Measurements from ENCODE around the gene CFAP20DC. TPM values are rescaled to one million over a fixed set of nuclear protein-coding genes. Genes with fewer than 3 reads are reported as not detected.

The CFAP20DC gene
- total RNA-seq, 5 donors from 2014 or later (not counting 1 experiment from before 2014, with no cell fraction given) = 0.26 to 0.51 (median 0.28) TPM; not detected in 2

DNA sequence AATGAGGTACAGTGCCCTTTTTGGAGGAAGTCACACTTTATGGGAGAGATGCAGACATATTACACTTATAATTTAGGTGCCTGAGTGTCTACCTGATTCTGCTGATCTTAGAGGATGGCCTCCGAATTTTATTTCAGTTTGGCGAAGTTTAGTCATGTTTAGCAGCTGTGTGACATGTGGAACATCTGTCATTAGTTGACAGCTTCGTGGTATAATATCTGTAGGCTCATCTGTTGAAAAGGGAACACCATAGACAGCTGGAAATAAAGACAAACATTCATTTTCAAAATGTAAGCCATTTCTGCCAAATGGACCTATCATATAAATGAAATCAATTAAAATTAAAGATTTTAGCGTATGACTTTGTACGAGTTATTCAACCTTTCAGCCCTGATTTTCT lies 165.4 kb downstream of the CFAP20DC start:
- Histone ChIP-seq H3K27me3 (replicated peaks in 1 of 2; ENCODE audit: control insufficient read depth in 2 of 2, extremely low read depth in 1 of 2, insufficient read depth in 2 of 2, low read length in 1 of 2) (no peaks in the 10 kb centered on the region), H3K9me3 (no peaks in the 10 kb centered on the region), H3K27ac (ENCODE audit: low read length) (no peak overlapping the region), H3K36me3 (ENCODE audit: control insufficient read depth in 2 of 2, extremely low read depth in 1 of 2, insufficient read depth in 1 of 2, low read length in 1 of 2) (no peaks in the 10 kb centered on the region), H3K4me1 (ENCODE audit: control insufficient read depth in 1 of 2, extremely low read depth in 1 of 2, insufficient read depth in 2 of 2, low read length in 2 of 2) (no peaks in the 10 kb centered on the region), H3K4me3 (ENCODE audit: control insufficient read depth in 1 of 2, extremely low read depth in 1 of 2, low read length in 1 of 2) (no peak overlapping the region)
- no peak overlapping the region for H3K27ac Mint-ChIP-seq
- DNase-seq = no peak
- CTCF ChIA-PET = no interaction called here
- H3K4me1 Mint-ChIP-seq = no peaks in the 10 kb centered on the region
- POLR2A ChIA-PET = no interaction called here
- H3K4me3 Mint-ChIP-seq = no peak overlapping the region
- no CpG with 5 or more reads among the region's 5 CpGs for WGBS (ENCODE audit: insufficient coverage)
- H3K36me3 Mint-ChIP-seq = no peaks in the 10 kb centered on the region
- ATAC-seq (replicated peaks in 1 of 4) = no peak
- peaks cover 0 to 2% of the 10 kb centered on the region in 2 donors for H3K27me3 Mint-ChIP-seq
- no peaks in the 10 kb centered on the region for H3K9me3 Mint-ChIP-seq

DNA sequence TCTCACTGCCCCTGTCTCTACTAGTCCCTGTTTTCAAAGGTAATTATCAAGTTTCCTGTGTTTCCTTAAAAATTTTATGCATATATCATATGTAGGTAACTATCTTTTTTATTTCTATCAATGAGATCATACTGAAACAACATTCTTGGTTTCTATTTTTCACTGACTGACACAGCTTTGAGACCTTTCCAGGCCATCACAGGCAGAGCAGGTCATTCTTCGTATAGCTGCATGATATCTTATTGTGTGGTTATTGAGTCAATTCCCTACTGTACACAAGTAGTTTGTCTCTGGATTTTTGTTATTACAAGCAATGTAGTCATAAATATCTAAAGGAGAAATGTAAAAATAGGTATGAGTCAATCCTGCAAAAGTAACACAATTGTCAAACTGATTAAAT lies 169.6 kb downstream of the CFAP20DC start:
- CTCF ChIA-PET = no interaction called here

DNA sequence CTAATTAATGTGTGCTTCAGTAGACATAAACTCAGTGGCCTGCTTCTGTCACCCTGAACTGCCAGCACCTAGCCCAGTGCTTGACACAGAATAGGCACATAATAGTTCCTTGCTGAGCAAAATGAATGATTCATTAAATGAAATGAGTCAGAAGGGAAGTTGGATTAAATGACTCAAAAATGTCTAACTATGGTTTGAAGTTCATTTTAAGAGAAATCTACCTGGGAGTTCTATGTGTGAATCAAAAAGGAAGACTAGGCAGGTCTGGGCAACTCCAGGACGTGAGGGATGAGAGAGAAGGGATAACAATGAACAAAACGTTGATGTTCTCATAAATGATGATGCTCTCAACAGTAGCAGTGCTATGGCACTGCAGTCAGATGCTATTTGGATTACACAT lies 175.0 kb downstream of the CFAP20DC start:
- H3K36me3 Mint-ChIP-seq = no peaks in the 10 kb centered on the region
- H3K4me3 Mint-ChIP-seq = no peak overlapping the region
- CTCF ChIA-PET = no interaction called here
- no peaks in the 10 kb centered on the region for H3K36me3 ChIP-seq (ENCODE audit: control insufficient read depth in 2 of 2, extremely low read depth in 1 of 2, insufficient read depth in 1 of 2, low read length in 1 of 2)
- H3K4me1 Mint-ChIP-seq = peaks cover 0 to 5% (median 0%) of the 10 kb centered on the region in 3 donors
- no peaks in the 10 kb centered on the region for H3K4me1 ChIP-seq (ENCODE audit: control insufficient read depth in 1 of 2, extremely low read depth in 1 of 2, insufficient read depth in 2 of 2, low read length in 2 of 2)
- no peak overlapping the region for H3K4me3 ChIP-seq (ENCODE audit: control insufficient read depth in 1 of 2, extremely low read depth in 1 of 2, low read length in 1 of 2)
- H3K27ac ChIP-seq (ENCODE audit: low read length) = no peak overlapping the region
- DNase-seq (no peak), ATAC-seq (replicated peaks in 1 of 4) (no peak)
- no CpG with 5 or more reads among the region's 2 CpGs for WGBS (ENCODE audit: insufficient coverage)
- POLR2A ChIA-PET = no interaction called here
- no peaks in the 10 kb centered on the region for H3K9me3 ChIP-seq
- peaks cover 3 to 23% of the 10 kb centered on the region in 2 donors for H3K27me3 Mint-ChIP-seq
- H3K27ac Mint-ChIP-seq = no peak overlapping the region
- no peaks in the 10 kb centered on the region for H3K9me3 Mint-ChIP-seq
- H3K27me3 ChIP-seq (replicated peaks in 1 of 2; ENCODE audit: control insufficient read depth in 2 of 2, extremely low read depth in 1 of 2, insufficient read depth in 2 of 2, low read length in 1 of 2) = no peaks in the 10 kb centered on the region

More for the DNA sequence above, 169.6 kb downstream of the CFAP20DC start:
- H3K4me1 Mint-ChIP-seq = no peaks in the 10 kb centered on the region
- Histone ChIP-seq H3K27ac (ENCODE audit: low read length) (no peak overlapping the region), H3K36me3 (ENCODE audit: control insufficient read depth in 2 of 2, extremely low read depth in 1 of 2, insufficient read depth in 1 of 2, low read length in 1 of 2) (no peaks in the 10 kb centered on the region), H3K4me1 (ENCODE audit: control insufficient read depth in 1 of 2, extremely low read depth in 1 of 2, insufficient read depth in 2 of 2, low read length in 2 of 2) (no peaks in the 10 kb centered on the region), H3K4me3 (ENCODE audit: control insufficient read depth in 1 of 2, extremely low read depth in 1 of 2, low read length in 1 of 2) (no peak overlapping the region), H3K27me3 (replicated peaks in 1 of 2; ENCODE audit: control insufficient read depth in 2 of 2, extremely low read depth in 1 of 2, insufficient read depth in 2 of 2, low read length in 1 of 2) (no peaks in the 10 kb centered on the region), H3K9me3 (no peaks in the 10 kb centered on the region)
- no peaks in the 10 kb centered on the region for H3K36me3 Mint-ChIP-seq
- ATAC-seq (replicated peaks in 1 of 4) = no peak
- peaks cover 0 to 10% of the 10 kb centered on the region in 2 donors for H3K27me3 Mint-ChIP-seq
- WGBS (ENCODE audit: insufficient coverage) = no CpG with 5 or more reads among the region's 1 CpG
- H3K9me3 Mint-ChIP-seq = no peaks in the 10 kb centered on the region
- H3K27ac Mint-ChIP-seq = no peak overlapping the region
- POLR2A ChIA-PET = no interaction called here
- no peak overlapping the region for H3K4me3 Mint-ChIP-seq
- DNase-seq = no peak

DNA sequence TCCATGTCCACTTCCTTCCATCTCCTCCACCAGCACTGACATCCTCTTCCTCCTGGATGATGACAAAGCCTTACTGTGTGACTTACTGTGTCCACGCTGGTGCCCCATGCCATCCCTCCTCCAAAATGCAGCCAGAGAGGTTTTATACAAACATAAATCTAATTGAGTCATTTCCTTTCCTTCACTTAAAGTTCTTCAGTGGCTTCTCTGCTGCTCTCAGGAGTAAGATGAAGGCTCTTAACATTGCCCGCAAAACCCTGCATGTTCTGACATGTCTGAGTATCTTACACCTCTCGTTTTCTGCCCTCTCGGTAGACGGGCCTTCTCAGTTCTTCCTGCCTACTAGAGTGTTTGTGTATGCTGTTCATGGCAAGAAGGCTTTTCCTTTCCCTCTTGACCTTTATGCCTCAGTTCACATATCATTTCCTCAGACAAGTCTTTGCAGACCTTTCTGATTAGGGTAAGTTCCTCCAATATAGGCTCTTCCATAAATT lies 175.5 kb downstream of the CFAP20DC start:
- WGBS (ENCODE audit: insufficient coverage) = 50% methylated on average over 1 of the region's 5 CpGs
- ChIA-PET CTCF (no interaction called here), POLR2A (no interaction called here)
- H3K4me1 Mint-ChIP-seq = peaks cover 0 to 5% (median 0%) of the 10 kb centered on the region in 3 donors
- H3K9me3 Mint-ChIP-seq = no peaks in the 10 kb centered on the region
- Histone ChIP-seq H3K4me3 (ENCODE audit: control insufficient read depth in 1 of 2, extremely low read depth in 1 of 2, low read length in 1 of 2) (no peak overlapping the region), H3K4me1 (ENCODE audit: control insufficient read depth in 1 of 2, extremely low read depth in 1 of 2, insufficient read depth in 2 of 2, low read length in 2 of 2) (no peaks in the 10 kb centered on the region), H3K9me3 (no peaks in the 10 kb centered on the region), H3K27ac (ENCODE audit: low read length) (no peak overlapping the region), H3K36me3 (ENCODE audit: control insufficient read depth in 2 of 2, extremely low read depth in 1 of 2, insufficient read depth in 1 of 2, low read length in 1 of 2) (no peaks in the 10 kb centered on the region), H3K27me3 (replicated peaks in 1 of 2; ENCODE audit: control insufficient read depth in 2 of 2, extremely low read depth in 1 of 2, insufficient read depth in 2 of 2, low read length in 1 of 2) (no peaks in the 10 kb centered on the region)
- H3K36me3 Mint-ChIP-seq = no peaks in the 10 kb centered on the region
- ATAC-seq (replicated peaks in 1 of 4) (no peak), DNase-seq (no peak)
- no peak overlapping the region for H3K4me3 Mint-ChIP-seq
- H3K27ac Mint-ChIP-seq = no peak overlapping the region
- H3K27me3 Mint-ChIP-seq = peaks cover 4 to 21% of the 10 kb centered on the region in 2 donors

DNA sequence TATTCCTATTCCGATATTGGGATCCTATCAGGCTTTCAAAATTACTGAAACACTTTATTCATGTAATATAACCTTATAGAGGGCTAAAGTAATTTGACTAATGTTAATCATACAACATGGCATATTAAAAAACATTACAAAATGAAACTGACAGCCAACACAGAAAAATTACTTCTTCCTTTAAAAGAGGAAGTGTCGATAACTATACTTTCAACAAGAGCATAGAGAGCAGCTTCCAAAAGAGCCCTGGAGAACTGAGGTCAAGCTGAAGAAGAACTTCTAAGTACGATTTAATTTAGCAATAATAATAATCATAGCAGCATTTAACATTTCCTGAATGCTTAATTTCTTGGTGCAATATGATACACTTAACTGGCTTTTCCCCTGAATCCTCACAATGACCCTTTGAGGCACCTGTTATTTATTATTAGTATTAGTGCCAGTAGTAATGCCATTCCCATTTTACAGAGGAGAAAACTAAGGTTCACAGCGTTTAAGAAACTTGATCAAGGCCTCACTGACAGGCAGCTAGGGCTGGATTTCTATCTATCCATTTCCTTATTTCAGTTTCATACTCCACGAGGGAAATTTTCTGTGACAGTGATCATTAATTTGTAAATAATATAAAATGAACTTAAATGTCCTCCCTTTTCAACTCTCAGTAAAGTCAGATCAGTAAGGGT lies 181.6 kb downstream of the CFAP20DC start:
- ATAC-seq (replicated peaks in 1 of 4) (no peak), DNase-seq (no peak)
- no peaks in the 10 kb centered on the region for H3K4me1 Mint-ChIP-seq
- Histone ChIP-seq H3K27me3 (replicated peaks in 1 of 2; ENCODE audit: control insufficient read depth in 2 of 2, extremely low read depth in 1 of 2, insufficient read depth in 2 of 2, low read length in 1 of 2) (peaks cover 0 to 2% of the 10 kb centered on the region in 2 experiments), H3K4me1 (ENCODE audit: control insufficient read depth in 1 of 2, extremely low read depth in 1 of 2, insufficient read depth in 2 of 2, low read length in 2 of 2) (no peaks in the 10 kb centered on the region), H3K9me3 (no peaks in the 10 kb centered on the region), H3K27ac (ENCODE audit: low read length) (no peak overlapping the region), H3K4me3 (ENCODE audit: control insufficient read depth in 1 of 2, extremely low read depth in 1 of 2, low read length in 1 of 2) (no peak overlapping the region), H3K36me3 (ENCODE audit: control insufficient read depth in 2 of 2, extremely low read depth in 1 of 2, insufficient read depth in 1 of 2, low read length in 1 of 2) (no peaks in the 10 kb centered on the region)
- no peaks in the 10 kb centered on the region for H3K9me3 Mint-ChIP-seq
- ChIA-PET POLR2A (no interaction called here), CTCF (no interaction called here)
- H3K4me3 Mint-ChIP-seq = no peak overlapping the region
- H3K27ac Mint-ChIP-seq = no peak overlapping the region
- no CpG with 5 or more reads among the region's 5 CpGs for WGBS (ENCODE audit: insufficient coverage)
- H3K36me3 Mint-ChIP-seq = no peaks in the 10 kb centered on the region
- peaks cover 4 to 7% of the 10 kb centered on the region in 2 donors for H3K27me3 Mint-ChIP-seq

DNA sequence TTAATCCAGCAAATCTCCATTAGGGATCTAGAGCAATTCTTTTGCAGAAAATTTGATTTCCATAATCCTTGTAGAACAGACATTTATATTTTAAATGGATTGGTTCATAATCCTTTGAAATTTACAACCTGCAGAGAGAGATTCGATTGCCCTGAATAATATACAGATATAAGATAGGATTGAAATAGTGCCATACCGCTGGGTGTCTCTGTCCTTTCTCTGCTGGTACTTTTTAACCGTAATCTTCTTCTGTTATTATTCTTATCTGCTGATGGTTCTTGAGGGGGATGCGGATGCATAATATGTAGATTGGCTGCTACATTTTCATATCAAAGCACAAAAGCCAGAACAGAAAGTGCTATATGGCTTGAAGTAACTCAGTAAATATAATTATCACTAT lies 182.2 kb downstream of the CFAP20DC start:
- H3K4me1 ChIP-seq (ENCODE audit: control insufficient read depth in 1 of 2, extremely low read depth in 1 of 2, insufficient read depth in 2 of 2, low read length in 2 of 2) = no peaks in the 10 kb centered on the region
- no peaks in the 10 kb centered on the region for H3K36me3 ChIP-seq (ENCODE audit: control insufficient read depth in 2 of 2, extremely low read depth in 1 of 2, insufficient read depth in 1 of 2, low read length in 1 of 2)
- Mint-ChIP-seq H3K27me3 (peaks cover 4 to 7% of the 10 kb centered on the region in 2 donors), H3K27ac (no peak overlapping the region), H3K36me3 (no peaks in the 10 kb centered on the region), H3K4me1 (no peaks in the 10 kb centered on the region), H3K4me3 (no peak overlapping the region), H3K9me3 (no peaks in the 10 kb centered on the region)
- WGBS (ENCODE audit: insufficient coverage) = no CpG with 5 or more reads among the region's 4 CpGs
- no peak overlapping the region for H3K27ac ChIP-seq (ENCODE audit: low read length)
- DNase-seq = no peak
- ChIA-PET CTCF (no interaction called here), POLR2A (interaction anchor here in 1 of 2 donors (0.5 kb wide), 1 partner anchor 12 kb away, joined by 3 read pairs; no protein-coding TSS in a partner anchor)
- no peak overlapping the region for H3K4me3 ChIP-seq (ENCODE audit: control insufficient read depth in 1 of 2, extremely low read depth in 1 of 2, low read length in 1 of 2)
- H3K9me3 ChIP-seq = no peaks in the 10 kb centered on the region
- no peak for ATAC-seq (replicated peaks in 1 of 4)
- peaks cover 0 to 2% of the 10 kb centered on the region in 2 experiments for H3K27me3 ChIP-seq (replicated peaks in 1 of 2; ENCODE audit: control insufficient read depth in 2 of 2, extremely low read depth in 1 of 2, insufficient read depth in 2 of 2, low read length in 1 of 2)
